A549 treated with ZK216348 at 1 μM for 4 hours (cell line): ENCODE data around the gene EML2. TPM values are rescaled to one million over a fixed set of nuclear protein-coding genes. Genes with fewer than 3 reads are reported as not detected.

Source experiments
- total RNA-seq: library from RNA; stranded (reverse); fragments of 200-300 nt; extraction: Qiagen RNA extraction; gene quantifications from 5 replicates; pipeline ENCODE4 v1.2.3, GENCODE V29; 2022; ENCODE audit warnings: low read depth

EML2 gene
- total RNA-seq = 12.4 to 30.6 TPM (median 26.0 TPM) in 5 replicates

DNA sequence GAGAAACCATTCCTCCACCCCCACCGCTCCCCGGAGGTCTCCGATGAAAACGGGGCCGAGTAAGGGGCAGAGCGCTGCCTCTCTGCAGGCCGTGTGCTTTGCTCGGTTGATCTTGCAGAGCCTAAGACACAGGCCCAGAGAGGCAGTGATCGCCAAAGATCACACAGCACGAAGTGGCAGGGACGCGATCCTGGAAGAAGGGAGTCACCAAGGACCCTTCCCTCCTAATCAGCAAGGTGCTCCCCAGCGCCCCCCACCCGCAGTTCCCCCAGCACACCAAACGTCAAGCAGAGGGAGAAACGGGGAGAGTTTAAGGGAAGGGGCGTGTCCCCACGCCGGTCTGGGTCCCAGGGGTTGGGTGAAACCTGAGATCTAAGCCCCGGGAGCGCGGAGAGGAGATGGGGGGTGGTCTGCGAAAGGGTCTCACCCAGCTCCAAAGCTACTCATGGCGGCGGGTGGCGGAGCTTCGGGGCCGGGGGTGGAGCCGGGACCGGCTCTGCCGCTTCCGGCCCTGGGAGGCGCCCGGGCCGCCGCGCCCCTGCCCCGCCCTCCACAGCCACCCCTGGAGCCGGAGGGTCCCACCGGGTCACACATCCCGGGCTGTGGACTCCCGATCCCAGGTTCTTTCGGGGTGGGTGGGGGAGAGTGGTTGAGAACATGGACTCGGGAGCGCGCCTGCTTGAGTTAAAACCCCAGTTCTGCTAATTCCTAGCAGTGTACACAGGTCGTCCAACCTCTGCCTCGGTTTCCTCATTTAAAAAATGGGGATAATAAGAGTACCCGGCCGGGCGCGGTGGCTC, at the start of gene EML2:
EML2 (minus strand) TSS at position 468 of the 800 bp plus-strand sequence; CDS start at position 447, 21 bp downstream.

DNA sequence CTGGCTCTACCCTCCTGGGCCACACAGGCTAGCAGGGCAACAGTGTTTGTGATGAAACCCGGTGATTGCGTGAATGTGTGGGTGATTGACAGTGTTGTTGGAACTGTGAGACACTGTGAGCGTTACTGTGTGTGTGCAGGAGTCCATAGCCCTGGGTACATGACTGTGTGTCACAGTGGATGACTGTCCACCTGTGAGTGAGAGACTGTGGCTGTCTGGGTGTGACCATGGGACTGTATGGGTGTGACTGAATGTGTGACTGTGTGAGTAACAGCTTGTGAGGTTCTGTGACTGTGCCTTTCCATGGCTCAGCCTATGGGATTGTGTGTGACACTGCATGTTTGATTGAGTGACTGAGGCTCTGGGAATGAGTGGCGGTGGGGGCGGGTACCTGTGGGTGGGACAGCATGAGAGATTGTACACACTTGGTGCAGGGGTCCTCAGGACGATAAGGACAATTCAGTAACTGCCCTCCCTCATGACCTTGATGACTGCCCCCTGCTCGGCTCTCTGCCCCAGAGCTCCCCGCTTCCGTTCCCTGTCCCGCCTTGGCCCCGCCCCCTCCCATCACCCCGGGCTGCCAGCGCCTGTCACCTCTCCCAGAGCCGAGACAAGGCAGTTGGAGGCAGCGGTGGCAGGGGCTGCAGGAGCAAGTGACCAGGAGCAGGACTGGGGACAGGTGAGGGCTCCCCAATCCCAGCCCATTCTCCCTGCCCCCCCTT, 28.6 kb upstream of the EML2 start, which contains the start of gene GIPR:
GIPR (plus strand) TSS at position 602 of the 722 bp plus-strand sequence. CDS start 1,300 bp downstream, outside the sequence.

GRCh38 chr19:45601524-45602374, 37.4 kb downstream of the EML2 start, which contains the start of gene GPR4:
TSS of gene GPR4 (minus strand) at chr19:45602212. CDS start at chr19:45591866, 10,346 bp downstream.

DNA sequence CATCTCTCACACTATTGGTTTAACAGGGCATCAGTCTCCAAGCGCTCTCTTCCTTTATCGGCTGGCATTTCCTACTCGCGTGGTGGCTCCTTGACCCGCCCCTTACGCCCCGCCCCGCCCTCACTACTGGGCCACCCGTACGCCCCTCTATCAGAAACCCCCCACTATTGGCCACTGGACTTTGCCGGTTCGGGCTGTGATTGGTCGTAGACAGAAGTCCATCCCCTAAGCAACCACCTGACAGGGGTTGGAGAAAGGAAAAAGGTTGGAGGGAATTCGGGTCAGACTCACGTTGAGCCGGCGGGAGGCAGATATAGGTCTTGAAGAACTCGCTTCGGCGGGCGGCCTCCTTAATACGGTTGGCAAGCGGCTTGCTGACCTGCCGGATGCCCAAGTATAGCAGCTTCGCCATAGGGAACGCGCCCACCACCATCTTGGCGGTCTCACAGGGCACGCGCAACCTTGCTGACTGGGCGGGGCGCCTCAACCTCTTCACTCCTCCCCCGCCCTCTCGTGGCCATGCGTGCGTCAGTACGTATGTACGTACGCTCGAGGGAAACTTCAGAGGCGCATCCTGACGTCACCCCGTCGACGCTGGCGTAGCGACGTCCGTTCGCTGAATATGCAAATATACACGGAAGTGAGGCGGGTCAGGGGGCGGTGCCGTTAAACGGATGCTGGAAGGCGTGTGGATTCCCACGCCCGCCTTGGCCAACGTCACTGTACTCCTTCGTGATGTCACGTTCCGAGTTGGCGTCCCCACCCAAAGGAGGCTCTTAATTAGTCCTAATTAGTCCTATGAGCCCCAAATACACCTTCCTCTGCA, 54.7 kb downstream of the EML2 start, which contains the start of gene OPA3:
OPA3 (minus strand) TSS at position 471 of the 826 bp plus-strand sequence; CDS start at position 433, 38 bp downstream.

Other genes starting within 250 kb of the EML2 start
- gene PPP1R13L, start 234.3 kb downstream of the EML2 start, total RNA-seq = 28.2 to 49.5 TPM (median 33.1 TPM) in 5 replicates
- gene POLR1G, start 232.8 kb downstream of the EML2 start, total RNA-seq = 36.5 to 57.4 TPM (median 49.7 TPM) in 5 replicates
- 133 to 168 TPM (median 162 TPM) in 5 replicates for gene ERCC1, start 215.5 kb downstream of the EML2 start, total RNA-seq
- 13.5 to 20.1 TPM (median 14.6 TPM) in 5 replicates for gene FOSB, start 171.4 kb downstream of the EML2 start, total RNA-seq
- 10.6 to 14.5 TPM (median 11.4 TPM) in 5 replicates for gene RTN2, start 142.3 kb downstream of the EML2 start, total RNA-seq
- gene PPM1N, start 141.0 kb downstream of the EML2 start, total RNA-seq = 5.5 to 7.8 TPM (median 7.1 TPM) in 5 replicates
- gene VASP, start 131.9 kb downstream of the EML2 start, total RNA-seq = 153 to 206 TPM (median 182 TPM) in 5 replicates
- gene OPA3, start 54.6 kb downstream of the EML2 start, total RNA-seq = 11.4 to 19.8 TPM (median 17.0 TPM) in 5 replicates
- gene GPR4, start 37.2 kb downstream of the EML2 start, total RNA-seq = 0.21 to 0.69 TPM (median 0.30 TPM) in 5 replicates
- 1.3 to 4.0 TPM (median 2.7 TPM) in 5 replicates for gene GIPR, start 28.8 kb upstream of the EML2 start, total RNA-seq
- gene SNRPD2, start 52.6 kb upstream of the EML2 start, total RNA-seq = 727 to 1,166 TPM (median 803 TPM) in 5 replicates
- 6.1 to 10.3 TPM (median 9.5 TPM) in 5 replicates for gene QPCTL, start 53.3 kb upstream of the EML2 start, total RNA-seq
- gene FBXO46, start 91.5 kb upstream of the EML2 start, total RNA-seq = 7.7 to 12.5 TPM (median 9.8 TPM) in 5 replicates
- gene MEIOSIN, start 94.0 kb upstream of the EML2 start, total RNA-seq = 0.08 TPM in 1 of 5 replicates, not detected in the others
- 15.9 to 31.7 TPM (median 29.2 TPM) in 5 replicates for gene SIX5, start 129.9 kb upstream of the EML2 start, total RNA-seq
- gene DMPK, start 143.1 kb upstream of the EML2 start, total RNA-seq = 29.8 to 57.5 TPM (median 50.9 TPM) in 5 replicates
- 14.9 to 44.2 TPM (median 40.3 TPM) in 5 replicates for gene DMWD, start 153.4 kb upstream of the EML2 start, total RNA-seq
- not detected in 5 replicates for gene RSPH6A, start 175.9 kb upstream of the EML2 start, total RNA-seq
- gene SYMPK, start 223.8 kb upstream of the EML2 start, total RNA-seq = 41.7 to 81.9 TPM (median 75.7 TPM) in 5 replicates
- 0.35 to 0.93 TPM (median 0.72 TPM) in 5 replicates for gene FOXA3, start 224.9 kb upstream of the EML2 start, total RNA-seq
- gene IRF2BP1, start 246.7 kb upstream of the EML2 start, total RNA-seq = 14.9 to 40.5 TPM (median 38.1 TPM) in 5 replicates